Endothelial cell of umbilical vein (primary cell): ENCODE measurements around the gene PRCD. TPM values are rescaled to one million over a fixed set of nuclear protein-coding genes. Genes with fewer than 3 reads are reported as not detected.
A peak's percentile ranks its signal among the peaks of the same experiment; 100 is the strongest.

Source experiments
- BruUV-seq: library from RNA; stranded (reverse); fragments of 400-500 nt; replicated peaks from 2 replicates; lab custom pipeline; 2021; lab: Mats Ljungman, UMichigan
- CTCF ChIA-PET: fragments of 300-600, 350-600 bp; sonication (Branson Sonifier 250); formaldehyde crosslinking; loops from one replicate; lab custom pipeline; 2021; ENCODE audit warnings: antibody characterized with exemption, inconsistent platforms; lab: Charles Lee
- POLR2A ChIA-PET: fragments of 300-600, 350-600 bp; sonication (Branson Sonifier 250); formaldehyde crosslinking; loops from one replicate; lab custom pipeline; 2021; ENCODE audit warnings: antibody characterized with exemption, inconsistent platforms; lab: Charles Lee
- DNase-seq: peaks from one replicate; pipeline ENCODE4 v3.0.0-alpha.2; 2011; ENCODE audit warnings: low read depth, low spot score
- FAIRE-seq: peaks from 2 replicates; lab custom pipeline; 2011; peaks lifted over from hg19 to GRCh38; lab: Jason Lieb, UNC
- H2AFZ ChIP-seq: 2 replicates; pipeline ENCODE4 v1.6.0; 2012; ENCODE audit warnings: low read depth, low read length, control low read depth, inconsistent platforms
- H3K27ac ChIP-seq: 2 replicates; pipeline ENCODE4 v1.5.1; 2011; ENCODE audit warnings: low read depth, mild to moderate bottlenecking, control low read depth, low read length, moderate library complexity; ENCODE audit not compliant: insufficient read depth
- H3K27me3 ChIP-seq, 2 experiments: 2 replicates each; pipeline versions ENCODE4 v1.6.0 to v1.6.1; 2011; ENCODE audit warnings: low read length in 2 of 2, mixed read lengths in 1 of 2; ENCODE audit not compliant: control insufficient read depth in 2 of 2, insufficient read depth in 2 of 2
- H3K36me3 ChIP-seq, 2 experiments: 2 replicates in 1 of 2; 3 replicates in 1 of 2; pipeline ENCODE4 v1.5.1; 2011; ENCODE audit warnings: low read length in 2 of 2, mild to moderate bottlenecking in 1 of 2, moderate library complexity in 1 of 2; ENCODE audit not compliant: control insufficient read depth in 2 of 2, insufficient read depth in 2 of 2; ENCODE audit errors: extremely low read depth in 1 of 2
- H3K4me1 ChIP-seq: 3 replicates; pipeline ENCODE4 v1.5.1; 2011; ENCODE audit warnings: mild to moderate bottlenecking, low read length; ENCODE audit not compliant: control insufficient read depth, insufficient read depth; ENCODE audit errors: extremely low read depth
- H3K4me2 ChIP-seq: 2 replicates; pipeline ENCODE4 v1.6.1; 2011; ENCODE audit warnings: low read length, control low read depth, mixed read lengths; ENCODE audit not compliant: insufficient read depth
- H3K4me3 ChIP-seq, 3 experiments: fragments of 200-600 bp in 1 of 3; sonication (generic), shearing (Covaris generic) in 1 of 3; replicated peaks in 1 of 3; 2 replicates each; pipeline ENCODE4 v1.5.1; 2011 to 2016; ENCODE audit warnings: control low read depth in 3 of 3, low read length in 3 of 3, mild to moderate bottlenecking in 2 of 3, inconsistent platforms in 1 of 3, low read depth in 1 of 3, moderate library complexity in 1 of 3; ENCODE audit not compliant: insufficient read depth in 1 of 3
- H3K79me2 ChIP-seq: 2 replicates; pipeline ENCODE4 v1.6.0; 2012; ENCODE audit warnings: low read length, inconsistent platforms; ENCODE audit not compliant: control insufficient read depth, insufficient read depth
- H3K9ac ChIP-seq: replicated peaks from 2 replicates; pipeline ENCODE3; 2011; ENCODE audit warnings: low read length, control low read depth; ENCODE audit not compliant: insufficient read depth; ENCODE audit errors: extremely low read depth
- H3K9me1 ChIP-seq: replicated peaks from 3 replicates; pipeline ENCODE4 v1.6.0; 2011; ENCODE audit warnings: mild to moderate bottlenecking, low read length; ENCODE audit not compliant: control insufficient read depth, insufficient read depth; ENCODE audit errors: extremely low read depth
- H3K9me3 ChIP-seq: replicated peaks from 2 replicates; pipeline ENCODE4 v1.5.1; 2012; ENCODE audit warnings: low read length, inconsistent platforms; ENCODE audit not compliant: control insufficient read depth, insufficient read depth
- H4K20me1 ChIP-seq: replicated peaks from 2 replicates; pipeline ENCODE3; 2011; ENCODE audit warnings: mild to moderate bottlenecking, low read length; ENCODE audit not compliant: control insufficient read depth, insufficient read depth; ENCODE audit errors: extremely low read depth
- CTCF ChIP-seq, 2 donors: IDR thresholded peaks; 1 replicate in 1 of 2; 2 replicates in 1 of 2; pipeline ENCODE4 v1.5.1; 2011; ENCODE audit warnings: low read length in 2 of 2, mild to moderate bottlenecking in 2 of 2, moderate library complexity in 2 of 2, control low read depth in 1 of 2, inconsistent platforms in 1 of 2, low read depth in 1 of 2; ENCODE audit not compliant: insufficient read depth in 1 of 2; ENCODE audit errors: extremely low read depth in 1 of 2
- EZH2 ChIP-seq: IDR thresholded peaks from 2 replicates; pipeline ENCODE4 v1.6.1; 2012; ENCODE audit warnings: borderline replicate concordance, low read depth, mild to moderate bottlenecking, moderate library complexity, low read length, inconsistent platforms; ENCODE audit not compliant: severe bottlenecking
- GATA2 ChIP-seq: IDR thresholded peaks from 2 replicates; pipeline ENCODE4 v1.7.0; 2011; ENCODE audit warnings: low read depth, mild to moderate bottlenecking, moderate library complexity, mixed read lengths, low read length; ENCODE audit not compliant: insufficient read length, insufficient read depth
- JUN ChIP-seq: IDR thresholded peaks from 2 replicates; pipeline ENCODE4 v1.6.1; 2011; ENCODE audit warnings: borderline replicate concordance, low read depth; ENCODE audit not compliant: insufficient read length, insufficient read depth
- MAX ChIP-seq: IDR thresholded peaks from 2 replicates; pipeline ENCODE4 v1.6.1; 2011; ENCODE audit not compliant: insufficient read depth, insufficient read length
- MYC ChIP-seq: IDR thresholded peaks from one replicate; pipeline ENCODE4 v1.6.1; 2011; ENCODE audit warnings: mild to moderate bottlenecking, low read depth, low read length
- POLR2A ChIP-seq: IDR thresholded peaks from 2 replicates; pipeline ENCODE4 v1.6.1; 2012; ENCODE audit warnings: low read depth, mild to moderate bottlenecking, control low read depth, low read length
- dilution Hi-C: fragments of 300-500 bp; cut with MboI; formaldehyde crosslinking; loops from one replicate; pipeline ENCODE4 v1.15.0; 2019; ENCODE audit warnings: low sequenced_read_pairs; ENCODE audit not compliant: extremely low pct_ligation_motif_present
- intact Hi-C: fragments of 100-400 bp; cut with micrococcal nuclease; formaldehyde crosslinking; loops from one replicate; pipeline ENCODE4 v1.10.0; 2022
- polyA plus RNA-seq, 4 experiments: library from polyadenylated mRNA; depleted of rRNA in 3 of 4; stranded (reverse) in 3 of 4; unstranded in 1 of 4; fragments of >200 nt; gene quantifications; 2 replicates each; pipeline versions ENCODE4 v1.2.1 to v1.2.3, GENCODE V29; 2011 to 2012; ENCODE audit warnings: missing spikeins in 1 of 4
- total RNA-seq: library from RNA; stranded (reverse); gene quantifications from 2 replicates; pipeline ENCODE4 v1.2.3, GENCODE V29; 2021

PRCD gene
- total and polyA plus RNA-seq, 2 donors (not counting 3 experiments of a cell fraction or from before 2014, with no cell fraction given) = not detected

- FAIRE-seq = no peak
- H3K79me2 ChIP-seq = peaks cover 15% of the 10 kb centered on the region
- H3K9me3 ChIP-seq = no peaks in the 10 kb centered on the region
- H3K4me2 ChIP-seq = no peak overlapping the region
- TF ChIP-seq EZH2 = no peak
- no peak for TF ChIP-seq CTCF (IDR thresholded peaks at IDR 0.05; ENCODE audit: extremely low read depth in 1 of 2, insufficient read depth in 1 of 2, low read depth in 1 of 2, low read length in 2 of 2)
- TF ChIP-seq POLR2A = no peak
- no peak for TF ChIP-seq GATA2
- H3K36me3 ChIP-seq = no peaks in the 10 kb centered on the region
- DNase-seq = no peak
- H4K20me1 ChIP-seq = no peaks in the 10 kb centered on the region
- H3K4me1 ChIP-seq = peaks cover 9% of the 10 kb centered on the region
- POLR2A ChIA-PET = no interaction called here
- CTCF ChIA-PET = interaction anchor here (1.4 kb wide), 1 partner anchor 127 kb away, joined by 3 read pairs; no protein-coding TSS in a partner anchor
- H3K9me1 ChIP-seq = no peaks in the 10 kb centered on the region
- no TSS peak for BruUV-seq
- H3K9ac ChIP-seq = no peak overlapping the region
- no peak overlapping the region for H2AFZ ChIP-seq
- intact Hi-C loops = no loop called here
- no peak overlapping the region for H3K27ac ChIP-seq
- dilution Hi-C loops = no loop called here
- peaks cover 0 to 3% of the 10 kb centered on the region in 2 experiments for H3K27me3 ChIP-seq
- no peak overlapping the region for H3K4me3 ChIP-seq
These were observed 14.3 kb downstream of the PRCD start for GRCh38 chr17:76554131-76554530.

GRCh38 chr17:76556765-76557367 is 17.0 kb downstream of the PRCD start:
- Histone ChIP-seq H3K4me1 (peaks cover 34% of the 10 kb centered on the region), H3K36me3 (no peaks in the 10 kb centered on the region), H3K9me3 (no peaks in the 10 kb centered on the region), H3K27me3 (no peaks in the 10 kb centered on the region), H3K4me3 (peak overlapping the region; percentile 66 to 94 (median 78)), H3K9ac (peak overlapping the region; percentile 88), H3K79me2 (peaks cover 42% of the 10 kb centered on the region), H2AFZ (peak overlapping the region; percentile 87), H4K20me1 (no peaks in the 10 kb centered on the region), H3K9me1 (no peaks in the 10 kb centered on the region), H3K27ac (peak overlapping the region; percentile 68), H3K4me2 (peak overlapping the region; percentile 66)
- DNase-seq (no peak), FAIRE-seq (no peak)
- intact Hi-C loops (loop anchor here (1.0 to 5.0 kb wide), 2 partner anchors 29 to 155 kb away; partner anchors contain the start of gene MXRA7), dilution Hi-C loops (no loop called here)
- no TSS peak for BruUV-seq
- TF ChIP-seq GATA2 = no peak
- TF ChIP-seq EZH2 = no peak
- no peak for TF ChIP-seq POLR2A
- no peak for TF ChIP-seq MYC
- TF ChIP-seq MAX = no peak
- TF ChIP-seq JUN = no peak
- POLR2A ChIA-PET = interaction anchor here (0.6 to 1.8 kb wide), 7 partner anchors 10 to 115 kb away, joined by 3 to 7 read pairs (median 3); partner anchors contain the start of gene PRCD
- CTCF ChIA-PET = interaction anchor here (0.6 to 8.8 kb wide), 23 partner anchors 10 to 153 kb away, joined by 3 to 121 read pairs (median 4); partner anchors contain the start of genes AANAT, PRCD and ST6GALNAC2
